Dendritic cell treated with granulocyte-macrophage colony-stimulating factor and Interleukin-4, amounts not matched to agents 40 ng/mL and 50 ng/mL, for 4 days (primary cell): ENCODE results near the gene PSMF1.

ENCODE experiments used
- H3K27ac Mint-ChIP-seq: one replicate; pipeline ENCODE4 v1.8.0; 2022; ENCODE audit warnings: mild to moderate bottlenecking, mixed read lengths
- H3K27me3 Mint-ChIP-seq: one replicate; pipeline ENCODE4 v1.8.0; 2022; ENCODE audit warnings: mild to moderate bottlenecking, mixed read lengths
- H3K36me3 Mint-ChIP-seq: one replicate; pipeline ENCODE4 v1.8.0; 2022; ENCODE audit warnings: low read depth, mixed read lengths
- H3K4me1 Mint-ChIP-seq: one replicate; pipeline ENCODE4 v1.8.0; 2022; ENCODE audit warnings: low read depth, mixed read lengths
- H3K4me3 Mint-ChIP-seq: one replicate; pipeline ENCODE4 v1.8.0; 2022; ENCODE audit warnings: mild to moderate bottlenecking, moderate library complexity, mixed read lengths
- H3K9me3 Mint-ChIP-seq: one replicate; pipeline ENCODE4 v1.8.0; 2022; ENCODE audit warnings: mixed read lengths
- intact Hi-C: fragments of 100-400 bp; cut with micrococcal nuclease; formaldehyde crosslinking; loops from one replicate; pipeline ENCODE4 v1.15.0; 2022

The PSMF1 gene

GRCh38 chr20:1184260-1184637 is 65.8 kb downstream of the PSMF1 start:
- H3K4me3 Mint-ChIP-seq, result peak overlapping the region; percentile 7
- H3K9me3 Mint-ChIP-seq, result no peaks in the 10 kb centered on the region
- no peak overlapping the region for H3K27ac Mint-ChIP-seq
- intact Hi-C loops, result no loop called here
- peaks cover 26% of the 10 kb centered on the region for H3K4me1 Mint-ChIP-seq
- peaks cover 7% of the 10 kb centered on the region for H3K36me3 Mint-ChIP-seq
- H3K27me3 Mint-ChIP-seq, result peaks cover 24% of the 10 kb centered on the region

DNA sequence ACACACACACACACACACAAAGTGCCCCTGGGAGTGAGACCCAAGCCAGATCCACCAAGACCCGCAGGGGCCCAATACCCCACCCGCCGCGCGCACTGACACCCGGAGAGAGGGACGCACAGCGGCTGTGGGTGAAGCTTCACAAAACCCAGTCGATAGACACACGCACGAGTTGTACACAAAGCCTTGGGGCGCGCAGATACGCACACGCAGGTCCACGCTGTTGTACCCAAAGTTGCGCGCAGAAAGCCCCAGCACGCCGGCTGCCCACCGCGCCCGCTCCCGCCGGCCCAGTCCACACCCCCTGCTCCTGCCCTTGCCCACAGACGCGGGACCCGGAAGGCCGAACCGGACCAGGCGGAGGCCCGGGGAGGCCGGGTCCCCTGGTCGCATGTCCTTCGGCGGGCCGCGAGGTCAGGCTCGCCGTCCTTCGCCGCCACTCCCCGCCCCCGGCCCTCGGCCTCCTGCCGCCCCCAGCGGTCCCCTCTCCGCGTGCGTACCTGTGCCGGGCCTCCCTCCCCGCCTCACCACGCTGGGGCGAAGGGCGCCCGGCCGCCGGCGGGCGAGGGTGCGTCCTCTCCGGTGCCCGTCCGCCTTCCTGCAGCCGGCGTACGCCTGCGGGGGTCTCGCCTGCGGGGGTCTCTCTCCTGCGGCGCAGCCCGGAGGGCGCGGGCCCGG is 66.4 kb downstream of the PSMF1 start, which contains the start of gene TMEM74B:
TMEM74B (minus strand) TSS at position 344 of the 678 bp plus-strand sequence. CDS start 1,180 bp downstream, outside the sequence.
- peaks cover 29% of the 10 kb centered on the region for H3K4me1 Mint-ChIP-seq
- peak within 1 kb of the TSS; percentile 44 for H3K4me3 Mint-ChIP-seq
- H3K27ac Mint-ChIP-seq, result no peak within 1 kb of the TSS
- peaks cover 25% of the 10 kb centered on the region for H3K27me3 Mint-ChIP-seq
- H3K36me3 Mint-ChIP-seq, result peaks cover 7% of the 10 kb centered on the region
- intact Hi-C loops, result no loop called here
- peaks cover 5% of the 10 kb centered on the region for H3K9me3 Mint-ChIP-seq

- intact Hi-C loops, result no loop called here
- Mint-ChIP-seq H3K36me3 (peaks cover 7% of the 10 kb centered on the region), H3K27me3 (peaks cover 30% of the 10 kb centered on the region), H3K4me3 (peak overlapping the region; percentile 24), H3K9me3 (peaks cover 11% of the 10 kb centered on the region), H3K4me1 (peaks cover 34% of the 10 kb centered on the region), H3K27ac (no peak overlapping the region)
These were observed 66.9 kb downstream of the PSMF1 start for GRCh38 chr20:1185316-1185741.

GRCh38 chr20:1185790-1186334 is 67.5 kb downstream of the PSMF1 start:
- intact Hi-C loops, result no loop called here
- Mint-ChIP-seq H3K4me3 (peak overlapping the region; percentile 44), H3K9me3 (peaks cover 12% of the 10 kb centered on the region), H3K27ac (no peak overlapping the region), H3K27me3 (peaks cover 34% of the 10 kb centered on the region), H3K36me3 (peaks cover 5% of the 10 kb centered on the region), H3K4me1 (peaks cover 34% of the 10 kb centered on the region)

DNA sequence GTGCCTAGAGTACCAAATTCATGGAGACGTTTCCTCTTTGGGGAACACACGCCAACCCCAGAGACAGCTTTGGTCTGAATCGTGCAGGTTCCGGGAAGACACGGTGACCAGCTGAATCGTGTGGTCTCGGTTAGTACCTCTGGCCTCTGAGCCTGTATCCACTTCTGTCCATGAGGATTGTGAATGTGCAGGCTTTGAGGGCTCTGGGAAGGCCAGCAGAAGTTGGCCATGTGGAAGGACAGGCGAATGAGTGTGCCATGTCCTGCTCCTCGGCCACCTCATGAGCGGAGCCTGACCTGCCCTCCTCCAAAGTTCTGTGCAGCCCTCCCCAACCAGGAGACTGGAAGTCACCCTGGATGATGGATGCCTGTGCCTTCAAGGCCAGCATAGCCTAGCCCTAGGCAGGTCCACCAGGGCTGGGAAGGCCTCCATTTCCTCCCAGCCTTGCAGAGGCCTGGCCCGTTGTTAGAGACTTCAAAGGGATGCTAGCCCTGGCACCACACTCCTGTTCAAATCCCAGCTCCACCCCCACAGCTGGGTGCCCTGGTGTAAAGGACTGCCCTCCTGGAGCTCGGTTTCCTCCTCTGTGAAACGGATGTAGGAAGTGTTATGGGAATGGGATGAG is 68.1 kb downstream of the PSMF1 start:
- H3K4me3 Mint-ChIP-seq, result no peak overlapping the region
- intact Hi-C loops, result no loop called here
- no peaks in the 10 kb centered on the region for H3K36me3 Mint-ChIP-seq
- H3K27ac Mint-ChIP-seq, result no peak overlapping the region
- H3K9me3 Mint-ChIP-seq, result peaks cover 12% of the 10 kb centered on the region
- H3K27me3 Mint-ChIP-seq, result peaks cover 34% of the 10 kb centered on the region
- peaks cover 34% of the 10 kb centered on the region for H3K4me1 Mint-ChIP-seq

DNA sequence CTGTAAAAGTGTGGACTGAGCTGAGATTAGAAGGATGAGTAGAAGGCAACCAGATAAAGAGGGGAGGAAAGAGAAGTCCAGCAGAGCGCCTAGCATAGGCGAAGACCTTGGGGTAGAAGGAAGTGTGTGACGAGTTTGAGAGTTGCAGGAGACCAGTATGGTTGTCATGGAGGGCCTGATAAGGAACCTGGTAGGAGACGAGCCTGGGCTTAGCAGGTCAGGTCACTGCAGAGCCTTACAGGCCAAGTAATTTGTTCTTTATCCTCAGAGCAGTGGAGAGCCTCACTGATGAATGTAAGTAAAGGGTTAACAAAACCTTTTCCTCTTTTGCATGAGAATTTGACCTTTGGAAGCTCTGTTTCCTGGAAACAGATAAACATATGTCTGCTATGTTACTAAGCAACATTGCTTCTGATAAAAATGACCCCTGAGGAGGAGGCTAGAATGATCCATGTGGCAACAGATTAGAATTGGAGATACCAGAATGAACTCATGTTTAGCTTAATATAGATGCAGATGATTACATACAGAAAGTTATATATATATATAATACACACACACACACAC is 69.3 kb downstream of the PSMF1 start:
- peaks cover 30% of the 10 kb centered on the region for H3K27me3 Mint-ChIP-seq
- H3K4me3 Mint-ChIP-seq, result no peak overlapping the region
- intact Hi-C loops, result no loop called here

DNA sequence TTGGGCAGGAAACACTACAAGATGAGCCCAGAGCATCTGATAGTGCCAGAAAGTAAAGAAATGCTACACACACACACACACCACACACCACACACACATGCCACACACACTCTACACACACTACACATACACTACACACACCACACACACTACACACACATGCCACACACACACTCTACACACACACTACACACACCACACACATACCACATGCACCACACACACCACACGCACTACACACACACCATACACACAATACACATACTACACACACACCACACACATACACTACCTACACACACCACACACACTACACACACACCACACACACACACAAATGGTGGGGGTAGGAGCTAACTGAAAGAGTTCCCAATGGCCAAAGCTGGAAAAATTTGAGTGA is 69.9 kb downstream of the PSMF1 start:
- Mint-ChIP-seq H3K27me3 (peaks cover 29% of the 10 kb centered on the region), H3K27ac (no peak overlapping the region), H3K36me3 (no peaks in the 10 kb centered on the region), H3K4me3 (no peak overlapping the region), H3K4me1 (peaks cover 20% of the 10 kb centered on the region), H3K9me3 (peaks cover 12% of the 10 kb centered on the region)
- intact Hi-C loops, result no loop called here

More for the DNA sequence above, 69.3 kb downstream of the PSMF1 start:
- Mint-ChIP-seq H3K9me3 (peaks cover 12% of the 10 kb centered on the region), H3K36me3 (no peaks in the 10 kb centered on the region), H3K4me1 (peaks cover 24% of the 10 kb centered on the region), H3K27ac (no peak overlapping the region)

GRCh38 chr20:1189827-1190226 is 71.4 kb downstream of the PSMF1 start:
- H3K27ac Mint-ChIP-seq, result no peak overlapping the region
- intact Hi-C loops, result no loop called here
- peaks cover 14% of the 10 kb centered on the region for H3K4me1 Mint-ChIP-seq
- peaks cover 14% of the 10 kb centered on the region for H3K27me3 Mint-ChIP-seq
- no peaks in the 10 kb centered on the region for H3K36me3 Mint-ChIP-seq
- H3K4me3 Mint-ChIP-seq, result no peak overlapping the region
- H3K9me3 Mint-ChIP-seq, result peaks cover 12% of the 10 kb centered on the region

- H3K4me1 Mint-ChIP-seq, result peaks cover 12% of the 10 kb centered on the region
- H3K27ac Mint-ChIP-seq, result no peak overlapping the region
- intact Hi-C loops, result no loop called here
- H3K4me3 Mint-ChIP-seq, result no peak overlapping the region
- no peaks in the 10 kb centered on the region for H3K36me3 Mint-ChIP-seq
- peaks cover 14% of the 10 kb centered on the region for H3K27me3 Mint-ChIP-seq
- H3K9me3 Mint-ChIP-seq, result peaks cover 12% of the 10 kb centered on the region
These were observed 72.4 kb downstream of the PSMF1 start for GRCh38 chr20:1190847-1191246.

DNA sequence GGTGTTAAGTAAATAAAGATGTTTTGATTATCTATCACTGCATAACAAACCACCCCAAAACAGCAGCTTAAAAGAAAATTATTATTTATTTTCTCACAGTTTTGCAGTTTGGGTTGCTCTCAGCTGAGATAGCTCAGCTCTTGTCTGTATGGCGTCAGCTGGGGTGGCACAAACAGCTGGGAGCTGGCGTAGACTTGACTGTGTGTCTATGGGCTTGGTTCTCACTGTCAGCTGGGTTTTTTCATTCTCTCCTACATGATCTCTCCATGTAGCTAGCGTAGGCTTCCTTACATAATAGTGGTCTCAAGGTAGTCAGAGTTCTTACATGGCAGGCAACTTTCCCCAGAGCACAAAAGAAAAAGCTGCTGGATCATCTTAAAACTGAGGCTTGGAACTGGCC is 72.9 kb downstream of the PSMF1 start:
- Mint-ChIP-seq H3K27ac (no peak overlapping the region), H3K27me3 (peaks cover 14% of the 10 kb centered on the region), H3K36me3 (no peaks in the 10 kb centered on the region), H3K4me1 (peaks cover 9% of the 10 kb centered on the region), H3K9me3 (peaks cover 12% of the 10 kb centered on the region), H3K4me3 (no peak overlapping the region)
- intact Hi-C loops, result no loop called here

- Mint-ChIP-seq H3K27ac (no peak overlapping the region), H3K36me3 (no peaks in the 10 kb centered on the region), H3K4me3 (no peak overlapping the region), H3K27me3 (peaks cover 12% of the 10 kb centered on the region), H3K4me1 (peaks cover under 1% of the 10 kb centered on the region), H3K9me3 (peaks cover 2% of the 10 kb centered on the region)
- intact Hi-C loops, result no loop called here
These were observed 76.8 kb downstream of the PSMF1 start for GRCh38 chr20:1195226-1195625.

DNA sequence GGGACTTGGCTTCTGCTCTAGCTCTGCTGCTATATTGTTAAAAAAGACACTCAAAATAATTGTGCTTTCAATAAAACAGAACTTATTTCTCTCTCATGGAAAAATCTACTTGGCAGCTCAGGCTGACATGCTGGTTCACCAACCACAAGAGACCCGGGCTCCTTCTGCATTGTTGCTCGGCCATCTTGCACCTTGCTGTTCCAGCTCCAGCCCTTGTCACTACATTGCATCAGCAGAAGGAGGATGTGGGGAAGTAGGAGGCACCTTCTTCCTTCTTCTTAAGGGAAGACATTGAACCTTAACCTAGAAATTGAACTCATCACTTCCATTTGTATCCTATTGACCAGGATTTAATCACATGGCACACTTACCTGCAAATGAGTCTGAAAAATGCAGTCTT is 78.2 kb downstream of the PSMF1 start:
- intact Hi-C loops, result no loop called here
- no peak overlapping the region for H3K27ac Mint-ChIP-seq
- no peaks in the 10 kb centered on the region for H3K4me1 Mint-ChIP-seq
- peaks cover 8% of the 10 kb centered on the region for H3K27me3 Mint-ChIP-seq
- H3K4me3 Mint-ChIP-seq, result no peak overlapping the region
- no peaks in the 10 kb centered on the region for H3K9me3 Mint-ChIP-seq
- H3K36me3 Mint-ChIP-seq, result no peaks in the 10 kb centered on the region

GRCh38 chr20:1197801-1198200 is 79.4 kb downstream of the PSMF1 start:
- H3K4me1 Mint-ChIP-seq, result no peaks in the 10 kb centered on the region
- intact Hi-C loops, result no loop called here
- H3K9me3 Mint-ChIP-seq, result no peaks in the 10 kb centered on the region
- H3K27ac Mint-ChIP-seq, result no peak overlapping the region
- no peak overlapping the region for H3K4me3 Mint-ChIP-seq
- peaks cover 11% of the 10 kb centered on the region for H3K27me3 Mint-ChIP-seq
- H3K36me3 Mint-ChIP-seq, result no peaks in the 10 kb centered on the region

GRCh38 chr20:1198751-1199150 is 80.3 kb downstream of the PSMF1 start:
- H3K4me3 Mint-ChIP-seq, result no peak overlapping the region
- no peaks in the 10 kb centered on the region for H3K9me3 Mint-ChIP-seq
- intact Hi-C loops, result no loop called here
- H3K27me3 Mint-ChIP-seq, result peaks cover 9% of the 10 kb centered on the region
- no peak overlapping the region for H3K27ac Mint-ChIP-seq
- no peaks in the 10 kb centered on the region for H3K4me1 Mint-ChIP-seq
- no peaks in the 10 kb centered on the region for H3K36me3 Mint-ChIP-seq
